H9 (cell line): ENCODE data around the gene KAT8. TPM values are rescaled to one million over a fixed set of nuclear protein-coding genes. Genes with fewer than 3 reads are reported as not detected.

Source experiments
- DNase-seq: peaks from one replicate; pipeline ENCODE4 v3.0.0-alpha.2; 2017
- H2AFZ ChIP-seq: one replicate; pipeline ENCODE4 v1.6.1; 2013; ENCODE audit warnings: mild to moderate bottlenecking, low read length, control low read depth, moderate library complexity
- H2AK5ac ChIP-seq: 2 replicates; pipeline ENCODE4 v1.6.1; 2013; ENCODE audit warnings: low read length, control low read depth, mixed read lengths; ENCODE audit not compliant: insufficient read length
- H2BK120ac ChIP-seq: one replicate; pipeline ENCODE4 v1.6.1; 2013; ENCODE audit warnings: low read depth, mild to moderate bottlenecking, low read length, control low read depth, inconsistent platforms; ENCODE audit not compliant: poor library complexity, severe bottlenecking
- H2BK12ac ChIP-seq: 2 replicates; pipeline ENCODE4 v1.6.1; 2013; ENCODE audit warnings: low read length, control low read depth, mixed read lengths, low read depth; ENCODE audit not compliant: insufficient read length
- H2BK15ac ChIP-seq: 2 replicates; pipeline ENCODE4 v1.6.1; 2013; ENCODE audit warnings: low read depth, low read length, control low read depth
- H2BK20ac ChIP-seq: one replicate; pipeline ENCODE4 v1.6.1; 2013; ENCODE audit warnings: low read depth, mild to moderate bottlenecking, low read length, control low read depth, inconsistent platforms; ENCODE audit not compliant: poor library complexity, severe bottlenecking
- H2BK5ac ChIP-seq: 2 replicates; pipeline ENCODE4 v1.6.1; 2013; ENCODE audit warnings: low read length, control low read depth, mixed read lengths; ENCODE audit not compliant: insufficient read length
- H3K14ac ChIP-seq: 2 replicates; pipeline ENCODE4 v1.6.1; 2013; ENCODE audit warnings: low read length, control low read depth; ENCODE audit not compliant: insufficient read depth
- H3K18ac ChIP-seq: 2 replicates; pipeline ENCODE4 v1.6.1; 2013; ENCODE audit warnings: low read depth, mild to moderate bottlenecking, mixed read lengths, low read length, control low read depth; ENCODE audit not compliant: insufficient read length
- H3K23ac ChIP-seq: 2 replicates; pipeline ENCODE4 v1.6.1; 2013; ENCODE audit warnings: low read length, control low read depth, mixed read lengths, low read depth; ENCODE audit not compliant: insufficient read length
- H3K23me2 ChIP-seq: 2 replicates; pipeline ENCODE4 v1.6.1; 2013; ENCODE audit warnings: low read depth, mild to moderate bottlenecking, mixed read lengths, low read length, control low read depth; ENCODE audit not compliant: insufficient read length, poor library complexity, severe bottlenecking
- H3K27ac ChIP-seq: 2 replicates; pipeline ENCODE4 v1.5.1; 2013; ENCODE audit warnings: low read length, control low read depth, mixed read lengths, low read depth; ENCODE audit not compliant: insufficient read length
- H3K27me3 ChIP-seq: 2 replicates; pipeline ENCODE4 v1.6.1; 2013; ENCODE audit warnings: low read length, control low read depth, inconsistent platforms; ENCODE audit not compliant: insufficient read depth
- H3K4ac ChIP-seq: 2 replicates; pipeline ENCODE4 v1.6.1; 2013; ENCODE audit warnings: low read depth, mild to moderate bottlenecking, control low read depth, inconsistent platforms, low read length, moderate library complexity
- H3K4me1 ChIP-seq: 2 replicates; pipeline ENCODE4 v1.6.1; 2013; ENCODE audit warnings: low read length, control low read depth, inconsistent platforms; ENCODE audit not compliant: insufficient read depth
- H3K4me2 ChIP-seq: 2 replicates; pipeline ENCODE4 v1.6.1; 2013; ENCODE audit warnings: low read length, control low read depth, mixed read lengths; ENCODE audit not compliant: insufficient read length, insufficient read depth
- H3K56ac ChIP-seq: 2 replicates; pipeline ENCODE4 v1.6.1; 2013; ENCODE audit warnings: low read depth, mild to moderate bottlenecking, mixed read lengths, low read length, control low read depth; ENCODE audit not compliant: insufficient read length
- H3K79me1 ChIP-seq: 2 replicates; pipeline ENCODE4 v1.6.1; 2013; ENCODE audit warnings: low read depth, mild to moderate bottlenecking, moderate library complexity, low read length, control low read depth, inconsistent platforms; ENCODE audit not compliant: insufficient read depth, poor library complexity, severe bottlenecking
- H3K79me2 ChIP-seq: 2 replicates; pipeline ENCODE4 v1.6.1; 2013; ENCODE audit warnings: low read length, control low read depth, inconsistent platforms; ENCODE audit not compliant: insufficient read depth
- H3K9ac ChIP-seq: 2 replicates; pipeline ENCODE4 v1.6.1; 2013; ENCODE audit warnings: low read length, control low read depth, mixed read lengths; ENCODE audit not compliant: insufficient read length; ENCODE audit errors: extremely low read depth
- H3K9me3 ChIP-seq: one replicate; pipeline ENCODE4 v1.6.1; 2013; ENCODE audit warnings: low read depth, low read length, inconsistent platforms; ENCODE audit not compliant: control insufficient read depth
- H3T11ph ChIP-seq: one replicate; pipeline ENCODE4 v1.6.1; 2013; ENCODE audit warnings: mild to moderate bottlenecking, low read length, control low read depth, inconsistent platforms
- H4K20me1 ChIP-seq: one replicate; pipeline ENCODE4 v1.6.1; 2013; ENCODE audit not compliant: control insufficient read depth, insufficient read length, insufficient read depth
- H4K5ac ChIP-seq: 2 replicates; pipeline ENCODE4 v1.6.1; 2013; ENCODE audit warnings: low read depth, mild to moderate bottlenecking, mixed read lengths, low read length, control low read depth; ENCODE audit not compliant: insufficient read length
- H4K8ac ChIP-seq: replicated peaks from 2 replicates; pipeline ENCODE4 v1.6.1; 2013; ENCODE audit warnings: low read length, control low read depth, mixed read lengths, low read depth; ENCODE audit not compliant: insufficient read length
- H4K91ac ChIP-seq: 2 replicates; pipeline ENCODE4 v1.6.1; 2013; ENCODE audit warnings: low read depth, mild to moderate bottlenecking, moderate library complexity, mixed read lengths, low read length, control low read depth; ENCODE audit not compliant: insufficient read length
- H3K27ac Mint-ChIP-seq, 3 experiments: 2 replicates in 2 of 3; 3 replicates in 1 of 3; pipeline ENCODE4 v1.8.0; 2020 to 2021; ENCODE audit warnings: mixed read lengths in 3 of 3, mild to moderate bottlenecking in 1 of 3, moderate library complexity in 1 of 3
- H3K27me3 Mint-ChIP-seq: 2 replicates; pipeline ENCODE4 v1.8.0; 2021; ENCODE audit warnings: low read depth, mild to moderate bottlenecking, moderate library complexity, mixed read lengths
- H3K36me3 Mint-ChIP-seq, 3 experiments: 2 replicates in 2 of 3; 3 replicates in 1 of 3; pipeline ENCODE4 v1.8.0; 2020 to 2021; ENCODE audit warnings: low read depth in 3 of 3, mixed read lengths in 3 of 3; ENCODE audit not compliant: insufficient read depth in 1 of 3
- H3K4me1 Mint-ChIP-seq, 2 experiments: 2 replicates each; pipeline ENCODE4 v1.8.0; 2020; ENCODE audit warnings: mixed read lengths in 2 of 2
- H3K4me3 Mint-ChIP-seq, 2 experiments: 2 replicates in 1 of 2; 3 replicates in 1 of 2; pipeline ENCODE4 v1.8.0; 2020 to 2021; ENCODE audit warnings: mild to moderate bottlenecking in 2 of 2, mixed read lengths in 2 of 2, moderate library complexity in 1 of 2
- H3K9me3 Mint-ChIP-seq, 2 experiments: 2 replicates in 1 of 2; 3 replicates in 1 of 2; pipeline ENCODE4 v1.8.0; 2020; ENCODE audit warnings: mild to moderate bottlenecking in 2 of 2, mixed read lengths in 2 of 2, moderate library complexity in 1 of 2
- WGBS: extraction: QIAGEN DNeasy Blood & Tissue Kit; methylation state at CpG from one replicate; pipeline ENCODE4 v1.1.7; 2013; ENCODE audit warnings: missing lambda C conversion rate, low lambda C conversion rate, mixed read lengths; ENCODE audit not compliant: insufficient read length; ENCODE audit errors: extremely low coverage; 5-methylcytosine and 5-hydroxymethylcytosine counted together
- total RNA-seq: library from RNA; stranded (reverse); gene quantifications from 2 replicates; pipeline ENCODE4 v1.2.1, GENCODE V29; 2021
- TF ChIP-seq, protein P1 (sequence below): fragments of 200-600 bp; sonication (generic); conservative IDR thresholded peaks from 3 replicates; pipeline ENCODE4 v1.8.0; 2021; ENCODE audit warnings: antibody characterized with exemption, mild to moderate bottlenecking

The KAT8 gene
- total RNA-seq, 1 experiment from 2014 or later, result 52.1 TPM

DNA sequence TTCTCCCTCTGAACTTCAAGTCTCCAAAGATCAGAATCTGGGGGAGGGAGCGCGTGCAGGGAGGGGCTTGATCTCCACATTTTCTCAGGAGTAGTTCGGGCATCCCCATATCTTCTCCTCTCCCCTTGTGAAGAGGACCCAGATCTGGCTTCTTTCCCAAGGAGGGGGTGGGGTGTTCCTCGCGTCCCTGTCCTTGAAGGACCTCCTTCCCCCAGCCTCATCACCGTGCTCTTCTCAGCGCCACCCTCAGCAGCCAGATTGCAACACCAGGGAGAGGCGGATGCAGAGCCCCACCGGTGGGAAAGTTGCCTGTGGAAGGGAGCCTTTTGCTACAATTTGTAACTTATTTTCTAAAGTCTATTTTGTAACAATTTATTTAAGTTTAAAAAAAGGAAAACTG lies 34.4 kb upstream of the KAT8 start:
- Histone ChIP-seq H3K79me1 (no peaks in the 10 kb centered on the region), H2AFZ (no peak overlapping the region), H4K20me1 (peaks cover 4% of the 10 kb centered on the region), H3K27me3 (no peaks in the 10 kb centered on the region), H3K79me2 (no peaks in the 10 kb centered on the region), H3K18ac (no peak overlapping the region), H3K14ac (no peak overlapping the region), H3K27ac (no peak overlapping the region), H2BK12ac (no peak overlapping the region), H3K23ac (no peak overlapping the region), H3K4me1 (no peaks in the 10 kb centered on the region), H4K8ac (no peak overlapping the region), H2AK5ac (no peak overlapping the region), H3K23me2 (no peaks in the 10 kb centered on the region), H3K4ac (no peak overlapping the region), H3K9ac (no peak overlapping the region), H2BK15ac (no peak overlapping the region), H2BK120ac (no peak overlapping the region), H3K4me2 (no peak overlapping the region), H4K5ac (no peak overlapping the region), H3T11ph (no peak overlapping the region), H2BK5ac (no peak overlapping the region), H3K56ac (no peak overlapping the region), H2BK20ac (no peak overlapping the region), H3K9me3 (no peaks in the 10 kb centered on the region), H4K91ac (no peak overlapping the region)
- Mint-ChIP-seq H3K36me3 (peaks cover 20 to 44% (median 42%) of the 10 kb centered on the region in 3 experiments; a peak in 6 of 7 replicates), H3K27me3 (no peaks in the 10 kb centered on the region), H3K27ac (no peak overlapping the region), H3K4me1 (peaks cover 0 to 3% of the 10 kb centered on the region in 2 experiments; a peak in 1 of 4 replicates), H3K9me3 (no peaks in the 10 kb centered on the region), H3K4me3 (no peak overlapping the region)
- DNase-seq, result peak; percentile 14
- TF ChIP-seq, protein P1, sequence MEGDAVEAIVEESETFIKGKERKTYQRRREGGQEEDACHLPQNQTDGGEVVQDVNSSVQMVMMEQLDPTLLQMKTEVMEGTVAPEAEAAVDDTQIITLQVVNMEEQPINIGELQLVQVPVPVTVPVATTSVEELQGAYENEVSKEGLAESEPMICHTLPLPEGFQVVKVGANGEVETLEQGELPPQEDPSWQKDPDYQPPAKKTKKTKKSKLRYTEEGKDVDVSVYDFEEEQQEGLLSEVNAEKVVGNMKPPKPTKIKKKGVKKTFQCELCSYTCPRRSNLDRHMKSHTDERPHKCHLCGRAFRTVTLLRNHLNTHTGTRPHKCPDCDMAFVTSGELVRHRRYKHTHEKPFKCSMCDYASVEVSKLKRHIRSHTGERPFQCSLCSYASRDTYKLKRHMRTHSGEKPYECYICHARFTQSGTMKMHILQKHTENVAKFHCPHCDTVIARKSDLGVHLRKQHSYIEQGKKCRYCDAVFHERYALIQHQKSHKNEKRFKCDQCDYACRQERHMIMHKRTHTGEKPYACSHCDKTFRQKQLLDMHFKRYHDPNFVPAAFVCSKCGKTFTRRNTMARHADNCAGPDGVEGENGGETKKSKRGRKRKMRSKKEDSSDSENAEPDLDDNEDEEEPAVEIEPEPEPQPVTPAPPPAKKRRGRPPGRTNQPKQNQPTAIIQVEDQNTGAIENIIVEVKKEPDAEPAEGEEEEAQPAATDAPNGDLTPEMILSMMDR, result no peak
- no CpG with 5 or more reads among the region's 9 CpGs for WGBS
